ENCODE data around the gene ZNF211.

ZNF211 gene

GRCh38 chr19:57642396-57643046 is 9.6 kb downstream of the ZNF211 start:
- DNase-seq (no peak), ATAC-seq (no peak)
- Mint-ChIP-seq H3K4me1 (no peaks in the 10 kb centered on the region), H3K27ac (no peak overlapping the region), H3K9me3 (peaks cover 56 to 74% of the 10 kb centered on the region in 2 donors), H3K4me3 (no peak overlapping the region), H3K27me3 (no peaks in the 10 kb centered on the region)

- Mint-ChIP-seq H3K27ac (no peak overlapping the region), H3K27me3 (no peaks in the 10 kb centered on the region), H3K4me3 (no peak overlapping the region), H3K9me3 (peaks cover 50 to 78% of the 10 kb centered on the region in 2 donors), H3K4me1 (no peaks in the 10 kb centered on the region)
- no peak for ATAC-seq
- DNase-seq: no peak
Observed at GRCh38 chr19:57643734-57644133, 10.8 kb downstream of the ZNF211 start.

GRCh38 chr19:57648331-57649003 is 15.5 kb downstream of the ZNF211 start:
- Mint-ChIP-seq H3K4me1 (peaks cover 7% of the 10 kb centered on the region), H3K27me3 (no peaks in the 10 kb centered on the region), H3K27ac (no peak overlapping the region), H3K9me3 (peaks cover 38 to 55% of the 10 kb centered on the region in 2 donors), H3K4me3 (no peak overlapping the region)
- ATAC-seq (no peak), DNase-seq (no peak)

GRCh38 chr19:57651654-57651996 is 18.7 kb downstream of the ZNF211 start:
- peak overlapping the region in 1 of 2 donors; percentile 49 for H3K4me3 Mint-ChIP-seq
- H3K27ac Mint-ChIP-seq: peak overlapping the region in 1 of 2 donors; percentile 58
- DNase-seq: no peak
- peaks cover 18% of the 10 kb centered on the region for H3K27me3 Mint-ChIP-seq
- H3K9me3 Mint-ChIP-seq: peaks cover 57 to 76% of the 10 kb centered on the region in 2 donors
- ATAC-seq: no peak
- H3K4me1 Mint-ChIP-seq: peaks cover 7% of the 10 kb centered on the region

- peaks cover 54 to 58% of the 10 kb centered on the region in 2 donors for H3K9me3 Mint-ChIP-seq
- H3K27ac Mint-ChIP-seq: no peak overlapping the region
- H3K27me3 Mint-ChIP-seq: peaks cover 19% of the 10 kb centered on the region
- ATAC-seq (no peak), DNase-seq (no peak)
- H3K4me1 Mint-ChIP-seq: peaks cover 7% of the 10 kb centered on the region
- H3K4me3 Mint-ChIP-seq: no peak overlapping the region
Observed at GRCh38 chr19:57653689-57654088, 20.7 kb downstream of the ZNF211 start.

- DNase-seq (no peak), ATAC-seq (no peak)
- H3K27ac Mint-ChIP-seq: peak overlapping the region in 1 of 2 donors; percentile 13
- no peak overlapping the region for H3K4me3 Mint-ChIP-seq
- peaks cover 7% of the 10 kb centered on the region for H3K4me1 Mint-ChIP-seq
- peaks cover 54 to 55% of the 10 kb centered on the region in 2 donors for H3K9me3 Mint-ChIP-seq
- H3K27me3 Mint-ChIP-seq: peaks cover 21% of the 10 kb centered on the region
Observed at GRCh38 chr19:57655443-57655842, 22.5 kb downstream of the ZNF211 start.

- ATAC-seq: no peak
- peaks cover 51 to 55% of the 10 kb centered on the region in 2 donors for H3K9me3 Mint-ChIP-seq
- no peak overlapping the region for H3K27ac Mint-ChIP-seq
- H3K4me1 Mint-ChIP-seq: peaks cover 6% of the 10 kb centered on the region
- peaks cover 30% of the 10 kb centered on the region for H3K27me3 Mint-ChIP-seq
- no peak overlapping the region for H3K4me3 Mint-ChIP-seq
- DNase-seq: no peak
Observed at GRCh38 chr19:57656346-57656745, 23.4 kb downstream of the ZNF211 start.

- ATAC-seq (peak; percentile 52), DNase-seq (no peak)
- Mint-ChIP-seq H3K27me3 (peaks cover 43% of the 10 kb centered on the region), H3K4me1 (peaks cover 12% of the 10 kb centered on the region), H3K9me3 (peaks cover 0 to 5% of the 10 kb centered on the region in 2 donors), H3K4me3 (peak overlapping the region; percentile 90 to 92), H3K27ac (no peak overlapping the region)
Observed at GRCh38 chr19:57664269-57665127, 31.5 kb downstream of the ZNF211 start.

- peak overlapping the region in 1 of 2 donors; percentile 50 for H3K4me3 Mint-ChIP-seq
- DNase-seq (no peak), ATAC-seq (no peak)
- H3K4me1 Mint-ChIP-seq: peaks cover 12% of the 10 kb centered on the region
- H3K9me3 Mint-ChIP-seq: no peaks in the 10 kb centered on the region
- peaks cover 42% of the 10 kb centered on the region for H3K27me3 Mint-ChIP-seq
- no peak overlapping the region for H3K27ac Mint-ChIP-seq
Observed at GRCh38 chr19:57665261-57665806, 32.4 kb downstream of the ZNF211 start.

- Mint-ChIP-seq H3K4me1 (peaks cover 12% of the 10 kb centered on the region), H3K27ac (no peak overlapping the region), H3K9me3 (peaks cover 5 to 7% of the 10 kb centered on the region in 2 donors), H3K27me3 (peaks cover 41% of the 10 kb centered on the region), H3K4me3 (no peak overlapping the region)
- no peak for DNase-seq
- ATAC-seq: no peak
Observed at GRCh38 chr19:57667228-57667627, 34.3 kb downstream of the ZNF211 start.

GRCh38 chr19:57668635-57669034 is 35.7 kb downstream of the ZNF211 start, which contains the start of gene ZSCAN4:
Gene ZSCAN4 (plus strand): TSS chr19:57668935. CDS start chr19:57676146, 7,211 bp downstream.
- no peak within 1 kb of the TSS for H3K4me3 Mint-ChIP-seq
- H3K9me3 Mint-ChIP-seq: peaks cover 5 to 7% of the 10 kb centered on the region in 2 donors
- H3K27me3 Mint-ChIP-seq: peaks cover 40% of the 10 kb centered on the region
- H3K4me1 Mint-ChIP-seq: peaks cover 12% of the 10 kb centered on the region
- peak within 1 kb of the TSS in 1 of 2 donors; percentile 74 for H3K27ac Mint-ChIP-seq
- DNase-seq (no peak), ATAC-seq (no peak)

GRCh38 chr19:57671124-57671895 is 38.3 kb downstream of the ZNF211 start:
- no peaks in the 10 kb centered on the region for H3K4me1 Mint-ChIP-seq
- peaks cover 9 to 11% of the 10 kb centered on the region in 2 donors for H3K9me3 Mint-ChIP-seq
- ATAC-seq: no peak
- H3K27ac Mint-ChIP-seq: no peak overlapping the region
- no peak overlapping the region for H3K4me3 Mint-ChIP-seq
- DNase-seq: no peak
- H3K27me3 Mint-ChIP-seq: peaks cover 13% of the 10 kb centered on the region

GRCh38 chr19:57672466-57672865 is 39.5 kb downstream of the ZNF211 start:
- H3K9me3 Mint-ChIP-seq: peaks cover 10 to 21% of the 10 kb centered on the region in 2 donors
- ATAC-seq (no peak), DNase-seq (no peak)
- H3K4me3 Mint-ChIP-seq: no peak overlapping the region
- peaks cover 12% of the 10 kb centered on the region for H3K27me3 Mint-ChIP-seq
- H3K4me1 Mint-ChIP-seq: no peaks in the 10 kb centered on the region
- H3K27ac Mint-ChIP-seq: no peak overlapping the region

- H3K27ac Mint-ChIP-seq: no peak overlapping the region
- no peak for DNase-seq
- H3K4me1 Mint-ChIP-seq: no peaks in the 10 kb centered on the region
- H3K27me3 Mint-ChIP-seq: peaks cover 9% of the 10 kb centered on the region
- no peak for ATAC-seq
- no peak overlapping the region for H3K4me3 Mint-ChIP-seq
- peaks cover 17 to 21% of the 10 kb centered on the region in 2 donors for H3K9me3 Mint-ChIP-seq
Observed at GRCh38 chr19:57675881-57676280, 42.9 kb downstream of the ZNF211 start.
